ENCODE measurements around the gene NGDN.
"Not testable (repeated sequence)": the region's sequence is repeated elsewhere in the genome, so short reads cannot be mapped to it uniquely, and the experiment has no call there.

The NGDN gene

GRCh38 chr14:23438101-23438971 lies 31.2 kb upstream of the NGDN start:
- DNase-seq (ENCODE audit: low spot score): no peak

- DNase-seq (ENCODE audit: low spot score): no peak
Observed at GRCh38 chr14:23439107-23439835, 30.2 kb upstream of the NGDN start.

GRCh38 chr14:23441076-23441475 lies 28.4 kb upstream of the NGDN start:
- no peak for DNase-seq (ENCODE audit: low spot score)

- no peak for DNase-seq (ENCODE audit: low spot score)
Observed at GRCh38 chr14:23442721-23443356, 26.7 kb upstream of the NGDN start.

GRCh38 chr14:23443411-23443812 lies 26.1 kb upstream of the NGDN start:
- DNase-seq (ENCODE audit: low spot score): no peak

- no peak for DNase-seq (ENCODE audit: low spot score)
Observed at GRCh38 chr14:23443881-23444280, 25.6 kb upstream of the NGDN start.

GRCh38 chr14:23444314-23444713 lies 25.2 kb upstream of the NGDN start:
- DNase-seq (ENCODE audit: low spot score): no peak

GRCh38 chr14:23445773-23446172 lies 23.7 kb upstream of the NGDN start:
- DNase-seq (ENCODE audit: low spot score): no peak

GRCh38 chr14:23446291-23446851 lies 23.1 kb upstream of the NGDN start:
- no peak for DNase-seq (ENCODE audit: low spot score)

- DNase-seq (ENCODE audit: low spot score): peak; percentile 31
Observed at GRCh38 chr14:23447361-23448350, 21.8 kb upstream of the NGDN start.

- no peak for DNase-seq (ENCODE audit: low spot score)
Observed at GRCh38 chr14:23449314-23449713, 20.2 kb upstream of the NGDN start.

GRCh38 chr14:23450379-23450778 lies 19.1 kb upstream of the NGDN start:
- no peak for DNase-seq (ENCODE audit: low spot score)

GRCh38 chr14:23452237-23452636 lies 17.3 kb upstream of the NGDN start:
- DNase-seq (ENCODE audit: low spot score): no peak

- DNase-seq (ENCODE audit: low spot score): no peak
Observed at GRCh38 chr14:23454445-23454856, 15.1 kb upstream of the NGDN start.

GRCh38 chr14:23456883-23457586 lies 12.5 kb upstream of the NGDN start:
- not testable (repeated sequence) for DNase-seq (ENCODE audit: low spot score)

- peak; percentile 89 for DNase-seq (ENCODE audit: low spot score)
Observed at GRCh38 chr14:23457587-23458445, 11.7 kb upstream of the NGDN start.

- DNase-seq (ENCODE audit: low spot score): no peak
Observed at GRCh38 chr14:23460960-23461359, 8.5 kb upstream of the NGDN start.

- DNase-seq (ENCODE audit: low spot score): no peak
Observed at GRCh38 chr14:23464700-23465099, 4.8 kb upstream of the NGDN start.

GRCh38 chr14:23465261-23465660 lies 4.2 kb upstream of the NGDN start:
- no peak for DNase-seq (ENCODE audit: low spot score)

- DNase-seq (ENCODE audit: low spot score): no peak
Observed at GRCh38 chr14:23468704-23469126, 788 bp upstream of the NGDN start.
